ENCODE measurements around the gene RASSF3.

RASSF3 gene

DNA sequence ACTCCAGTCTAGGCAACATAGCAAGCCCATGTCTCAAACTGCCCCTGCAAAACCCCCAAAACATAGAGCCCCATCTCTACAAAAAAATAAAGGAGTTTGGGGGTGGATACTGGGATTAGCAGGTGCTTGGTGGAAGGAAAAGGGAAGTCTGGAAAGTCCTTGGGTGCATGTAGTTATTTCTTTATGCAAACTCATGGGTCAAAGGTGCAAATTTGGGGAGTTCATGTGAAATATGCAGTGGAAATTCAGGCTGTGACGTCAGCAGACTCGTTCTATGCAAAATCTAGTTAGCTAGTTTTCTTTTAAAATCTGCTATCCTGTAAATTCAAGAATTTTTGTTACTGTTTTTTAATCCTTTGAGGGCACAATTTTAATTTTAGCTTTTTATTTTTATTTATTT lies 97.6 kb downstream of the RASSF3 start:
- TF ChIP-seq, protein P1, sequence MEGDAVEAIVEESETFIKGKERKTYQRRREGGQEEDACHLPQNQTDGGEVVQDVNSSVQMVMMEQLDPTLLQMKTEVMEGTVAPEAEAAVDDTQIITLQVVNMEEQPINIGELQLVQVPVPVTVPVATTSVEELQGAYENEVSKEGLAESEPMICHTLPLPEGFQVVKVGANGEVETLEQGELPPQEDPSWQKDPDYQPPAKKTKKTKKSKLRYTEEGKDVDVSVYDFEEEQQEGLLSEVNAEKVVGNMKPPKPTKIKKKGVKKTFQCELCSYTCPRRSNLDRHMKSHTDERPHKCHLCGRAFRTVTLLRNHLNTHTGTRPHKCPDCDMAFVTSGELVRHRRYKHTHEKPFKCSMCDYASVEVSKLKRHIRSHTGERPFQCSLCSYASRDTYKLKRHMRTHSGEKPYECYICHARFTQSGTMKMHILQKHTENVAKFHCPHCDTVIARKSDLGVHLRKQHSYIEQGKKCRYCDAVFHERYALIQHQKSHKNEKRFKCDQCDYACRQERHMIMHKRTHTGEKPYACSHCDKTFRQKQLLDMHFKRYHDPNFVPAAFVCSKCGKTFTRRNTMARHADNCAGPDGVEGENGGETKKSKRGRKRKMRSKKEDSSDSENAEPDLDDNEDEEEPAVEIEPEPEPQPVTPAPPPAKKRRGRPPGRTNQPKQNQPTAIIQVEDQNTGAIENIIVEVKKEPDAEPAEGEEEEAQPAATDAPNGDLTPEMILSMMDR (IDR thresholded peaks at IDR 0.05; ENCODE audit: unreplicated experiment in 3 of 3) = no peak
- Mint-ChIP-seq H3K27me3 (ENCODE audit: low read depth) (no peaks in the 10 kb centered on the region), H3K9me3 (no peaks in the 10 kb centered on the region), H3K27ac (peak overlapping the region in 1 of 3 experiments; percentile 92), H3K4me3 (no peak overlapping the region), H3K4me1 (peaks cover 27% of the 10 kb centered on the region), H3K36me3 (ENCODE audit: low read depth) (peaks cover 9% of the 10 kb centered on the region)

DNA sequence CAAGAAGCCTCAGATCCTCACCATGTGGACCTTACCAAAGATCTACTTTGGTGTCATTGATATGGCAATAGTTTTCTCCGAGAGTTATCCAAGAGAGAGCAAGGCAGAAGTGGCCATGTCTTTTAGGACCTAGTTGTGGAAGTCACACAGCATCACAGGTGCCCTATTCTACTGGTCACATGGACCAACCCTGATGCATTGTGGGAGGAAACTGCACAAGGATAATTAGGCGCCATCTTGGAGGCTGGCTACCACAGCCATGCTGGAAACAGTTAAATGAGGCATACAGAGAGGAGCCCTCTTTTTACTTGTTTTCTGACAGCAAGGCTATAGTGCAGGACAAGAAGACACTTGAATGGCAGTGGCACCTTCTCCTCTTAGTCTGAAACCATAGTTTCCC lies 99.1 kb downstream of the RASSF3 start:
- Mint-ChIP-seq H3K36me3 (ENCODE audit: low read depth) (peaks cover 18% of the 10 kb centered on the region), H3K4me3 (no peak overlapping the region), H3K27ac (no peak overlapping the region), H3K9me3 (no peaks in the 10 kb centered on the region), H3K27me3 (ENCODE audit: low read depth) (no peaks in the 10 kb centered on the region), H3K4me1 (peaks cover 30% of the 10 kb centered on the region)
- TF ChIP-seq, protein P1 (IDR thresholded peaks at IDR 0.05; ENCODE audit: unreplicated experiment in 3 of 3) = no peak

DNA sequence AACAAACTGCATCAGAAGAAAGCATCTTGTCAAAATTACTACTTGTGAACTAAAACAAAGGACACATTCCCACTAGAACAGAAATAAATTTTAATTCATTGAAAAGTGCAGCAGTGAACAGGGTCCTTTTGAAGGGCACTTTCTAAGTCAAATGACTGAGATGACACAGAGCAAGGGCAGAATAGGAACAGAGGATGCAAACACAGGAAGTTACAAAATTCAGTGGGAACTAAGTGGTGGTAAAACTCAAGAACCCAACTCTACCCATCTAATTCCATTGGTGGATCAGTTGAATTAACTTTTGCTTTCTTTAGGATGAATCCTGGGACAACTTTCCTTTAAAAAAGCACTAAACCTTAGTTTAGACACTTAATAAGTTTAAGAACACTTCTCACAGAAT lies 103.1 kb downstream of the RASSF3 start:
- peaks cover 6% of the 10 kb centered on the region for H3K4me1 Mint-ChIP-seq
- H3K27me3 Mint-ChIP-seq (ENCODE audit: low read depth) = no peaks in the 10 kb centered on the region
- peaks cover 49% of the 10 kb centered on the region for H3K36me3 Mint-ChIP-seq (ENCODE audit: low read depth)
- no peak overlapping the region for H3K27ac Mint-ChIP-seq
- TF ChIP-seq, protein P1 (IDR thresholded peaks at IDR 0.05; ENCODE audit: unreplicated experiment in 3 of 3) = no peak
- H3K9me3 Mint-ChIP-seq = no peaks in the 10 kb centered on the region
- no peak overlapping the region for H3K4me3 Mint-ChIP-seq

DNA sequence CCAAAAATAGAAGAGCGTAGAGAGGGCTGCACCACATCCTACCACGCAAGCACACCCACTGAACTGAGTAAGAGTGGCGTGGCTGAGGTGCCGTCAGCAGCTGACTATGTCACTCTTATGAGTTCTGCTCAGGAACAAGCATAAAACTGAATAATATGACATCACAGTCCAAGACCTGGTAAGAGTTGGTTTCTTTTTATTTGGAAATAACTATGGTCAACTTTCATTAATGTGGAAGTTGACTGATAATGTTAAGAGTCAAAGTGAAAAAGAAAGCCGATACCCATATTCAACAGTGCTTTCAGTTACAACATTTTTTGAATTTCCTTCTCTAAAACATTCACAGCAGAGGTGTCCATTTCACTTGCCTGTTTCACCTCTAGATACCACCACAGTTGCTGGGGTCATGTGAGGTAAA lies 104.3 kb downstream of the RASSF3 start:
- H3K27me3 Mint-ChIP-seq (ENCODE audit: low read depth) = no peaks in the 10 kb centered on the region
- peaks cover 10% of the 10 kb centered on the region for H3K4me1 Mint-ChIP-seq
- no peak overlapping the region for H3K4me3 Mint-ChIP-seq
- no peaks in the 10 kb centered on the region for H3K9me3 Mint-ChIP-seq
- no peak overlapping the region for H3K27ac Mint-ChIP-seq
- peaks cover 54% of the 10 kb centered on the region for H3K36me3 Mint-ChIP-seq (ENCODE audit: low read depth)
- TF ChIP-seq, protein P1 (IDR thresholded peaks at IDR 0.05; ENCODE audit: unreplicated experiment in 3 of 3) = no peak

DNA sequence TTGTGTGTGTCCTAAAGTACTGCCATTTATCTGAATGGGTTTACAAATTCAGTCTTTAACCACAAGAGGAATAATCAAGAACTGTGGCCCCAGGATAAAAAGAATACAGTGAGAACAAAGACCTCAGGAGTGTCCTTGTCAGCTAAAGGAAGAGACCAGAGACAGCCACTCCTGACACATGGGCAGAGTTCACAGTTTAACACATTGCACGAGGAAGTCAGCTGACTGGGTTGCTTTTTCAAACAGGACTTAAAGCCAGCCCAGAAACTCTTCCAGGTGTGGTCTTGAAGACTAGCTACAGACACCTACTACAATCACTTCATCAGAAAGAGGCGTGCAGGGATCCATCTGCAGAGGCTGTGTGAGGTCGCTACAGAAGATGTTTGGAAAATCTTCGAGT lies 106.1 kb downstream of the RASSF3 start:
- TF ChIP-seq, protein P1 (IDR thresholded peaks at IDR 0.05; ENCODE audit: unreplicated experiment in 3 of 3) = no peak
- H3K4me3 Mint-ChIP-seq = no peak overlapping the region
- H3K27me3 Mint-ChIP-seq (ENCODE audit: low read depth) = no peaks in the 10 kb centered on the region
- no peak overlapping the region for H3K27ac Mint-ChIP-seq
- no peaks in the 10 kb centered on the region for H3K9me3 Mint-ChIP-seq
- peaks cover 68% of the 10 kb centered on the region for H3K36me3 Mint-ChIP-seq (ENCODE audit: low read depth)
- H3K4me1 Mint-ChIP-seq = peaks cover 17% of the 10 kb centered on the region

DNA sequence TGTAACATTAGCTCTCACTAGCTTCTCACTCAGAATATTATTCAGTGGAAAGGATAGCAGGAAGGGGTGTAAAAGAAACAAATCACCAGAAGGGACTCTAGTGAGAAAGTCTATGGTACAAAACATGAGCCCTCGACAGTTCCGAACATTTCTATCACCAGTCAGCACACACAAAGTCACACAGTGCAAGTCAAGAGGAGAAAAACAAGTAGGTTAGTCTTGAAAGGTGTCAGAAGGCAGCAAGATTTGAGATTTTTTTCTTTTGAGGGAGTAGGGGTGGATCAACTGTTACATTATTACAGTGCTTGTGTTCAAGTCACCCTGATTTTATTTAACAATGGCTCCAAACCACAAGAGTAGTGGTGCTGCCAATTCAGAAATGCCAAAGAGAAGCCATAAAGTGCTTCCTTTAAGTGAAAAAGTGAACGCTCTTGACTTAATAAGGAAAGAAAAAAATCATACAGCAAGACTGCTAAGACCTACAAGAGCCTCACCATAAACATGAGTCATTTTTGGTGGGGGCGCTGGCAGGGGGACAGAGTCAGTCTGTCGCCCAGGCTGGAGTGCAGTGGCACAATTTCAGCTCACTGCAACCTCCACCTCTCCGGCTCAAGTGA lies 106.7 kb downstream of the RASSF3 start:
- TF ChIP-seq, protein P1 (IDR thresholded peaks at IDR 0.05; ENCODE audit: unreplicated experiment in 3 of 3) = no peak
- no peak overlapping the region for H3K4me3 Mint-ChIP-seq
- no peak overlapping the region for H3K27ac Mint-ChIP-seq
- peaks cover 74% of the 10 kb centered on the region for H3K36me3 Mint-ChIP-seq (ENCODE audit: low read depth)
- H3K4me1 Mint-ChIP-seq = peaks cover 17% of the 10 kb centered on the region
- H3K27me3 Mint-ChIP-seq (ENCODE audit: low read depth) = no peaks in the 10 kb centered on the region
- H3K9me3 Mint-ChIP-seq = no peaks in the 10 kb centered on the region
